Neural cell (in vitro differentiated cells): ENCODE results near the gene ACBD6.

ENCODE experiments used
- CTCF ChIP-seq: fragments of 450-650 bp; IDR thresholded peaks from 2 replicates; pipeline ENCODE4 v1.5.1; 2014; ENCODE audit warnings: antibody characterized with exemption, mild to moderate bottlenecking, moderate library complexity; ENCODE audit not compliant: poor library complexity, severe bottlenecking
- EZH2 ChIP-seq: fragments of 200-600, 300-800 bp; shearing (Covaris generic), sonication (generic); IDR thresholded peaks from 2 replicates; pipeline ENCODE4 v1.6.1; 2014; ENCODE audit warnings: antibody characterized with exemption, low read length, borderline replicate concordance, mild to moderate bottlenecking; ENCODE audit not compliant: insufficient read depth, poor library complexity, severe bottlenecking
- POLR2AphosphoS5 ChIP-seq: IDR thresholded peaks from 2 replicates; pipeline ENCODE4 v1.6.1; 2012
- RAD21 ChIP-seq: fragments of 450-650 bp; conservative IDR thresholded peaks from 2 replicates; pipeline ENCODE4 v1.6.1; 2014; ENCODE audit warnings: antibody characterized with exemption, mild to moderate bottlenecking, moderate library complexity
- TF ChIP-seq, protein P1 (sequence below): IDR thresholded peaks from 2 replicates; pipeline ENCODE4 v1.6.1; 2012; ENCODE audit warnings: borderline replicate concordance

DNA sequence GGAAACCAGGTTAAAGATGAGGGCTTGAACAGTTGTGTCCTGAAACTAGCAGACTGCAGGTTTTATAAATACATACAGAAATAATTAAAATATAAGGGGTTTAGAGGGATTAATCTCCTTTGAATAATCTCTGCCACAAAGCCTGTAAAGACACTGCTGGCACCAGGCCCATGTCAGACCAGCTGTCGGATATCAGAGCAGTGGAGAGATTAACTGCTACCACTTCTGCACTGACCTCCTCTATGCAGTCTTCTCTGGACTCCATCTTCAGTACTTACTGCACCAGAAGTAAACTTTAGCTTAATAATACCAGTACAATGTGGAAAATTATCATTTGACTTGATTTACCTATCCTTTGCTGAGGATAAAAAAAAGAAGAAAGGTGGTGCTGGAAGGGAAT, 143.7 kb downstream of the ACBD6 start:
- TF ChIP-seq POLR2AphosphoS5 (no peak), CTCF (no peak), EZH2 (no peak), RAD21 (no peak)
- TF ChIP-seq, protein P1, sequence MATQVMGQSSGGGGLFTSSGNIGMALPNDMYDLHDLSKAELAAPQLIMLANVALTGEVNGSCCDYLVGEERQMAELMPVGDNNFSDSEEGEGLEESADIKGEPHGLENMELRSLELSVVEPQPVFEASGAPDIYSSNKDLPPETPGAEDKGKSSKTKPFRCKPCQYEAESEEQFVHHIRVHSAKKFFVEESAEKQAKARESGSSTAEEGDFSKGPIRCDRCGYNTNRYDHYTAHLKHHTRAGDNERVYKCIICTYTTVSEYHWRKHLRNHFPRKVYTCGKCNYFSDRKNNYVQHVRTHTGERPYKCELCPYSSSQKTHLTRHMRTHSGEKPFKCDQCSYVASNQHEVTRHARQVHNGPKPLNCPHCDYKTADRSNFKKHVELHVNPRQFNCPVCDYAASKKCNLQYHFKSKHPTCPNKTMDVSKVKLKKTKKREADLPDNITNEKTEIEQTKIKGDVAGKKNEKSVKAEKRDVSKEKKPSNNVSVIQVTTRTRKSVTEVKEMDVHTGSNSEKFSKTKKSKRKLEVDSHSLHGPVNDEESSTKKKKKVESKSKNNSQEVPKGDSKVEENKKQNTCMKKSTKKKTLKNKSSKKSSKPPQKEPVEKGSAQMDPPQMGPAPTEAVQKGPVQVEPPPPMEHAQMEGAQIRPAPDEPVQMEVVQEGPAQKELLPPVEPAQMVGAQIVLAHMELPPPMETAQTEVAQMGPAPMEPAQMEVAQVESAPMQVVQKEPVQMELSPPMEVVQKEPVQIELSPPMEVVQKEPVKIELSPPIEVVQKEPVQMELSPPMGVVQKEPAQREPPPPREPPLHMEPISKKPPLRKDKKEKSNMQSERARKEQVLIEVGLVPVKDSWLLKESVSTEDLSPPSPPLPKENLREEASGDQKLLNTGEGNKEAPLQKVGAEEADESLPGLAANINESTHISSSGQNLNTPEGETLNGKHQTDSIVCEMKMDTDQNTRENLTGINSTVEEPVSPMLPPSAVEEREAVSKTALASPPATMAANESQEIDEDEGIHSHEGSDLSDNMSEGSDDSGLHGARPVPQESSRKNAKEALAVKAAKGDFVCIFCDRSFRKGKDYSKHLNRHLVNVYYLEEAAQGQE = no peak
